Mesenchymal stem cell (in vitro differentiated cells and primary cell): ENCODE data around the gene NPAS3.

ENCODE experiments used
- DNase-seq: peaks from one replicate; pipeline ENCODE4 v3.0.0-alpha.2; 2013
- H2AFZ ChIP-seq: one replicate; pipeline ENCODE4 v1.6.1; 2013; ENCODE audit warnings: low read depth, mild to moderate bottlenecking, control low read depth, inconsistent platforms, low read length, moderate library complexity
- H2AK5ac ChIP-seq: 2 replicates; pipeline ENCODE4 v1.6.1; 2013; ENCODE audit warnings: low read length, moderate library complexity, mild to moderate bottlenecking, inconsistent platforms; ENCODE audit not compliant: severe bottlenecking
- H2BK120ac ChIP-seq: one replicate; pipeline ENCODE4 v1.6.1; 2013; ENCODE audit warnings: low read depth, mild to moderate bottlenecking, inconsistent platforms, low read length, moderate library complexity
- H2BK12ac ChIP-seq, 2 experiments: one replicate each; pipeline ENCODE4 v1.6.1; 2013; ENCODE audit warnings: inconsistent platforms in 2 of 2, low read length in 2 of 2, mild to moderate bottlenecking in 2 of 2, moderate library complexity in 2 of 2, control low read depth in 1 of 2
- H2BK15ac ChIP-seq: one replicate; pipeline ENCODE4 v1.6.1; 2013; ENCODE audit warnings: mild to moderate bottlenecking, low read depth, inconsistent platforms; ENCODE audit not compliant: poor library complexity, severe bottlenecking
- H2BK5ac ChIP-seq: 2 replicates; pipeline ENCODE4 v1.6.1; 2013; ENCODE audit warnings: low read depth, mild to moderate bottlenecking, low read length, control low read depth, inconsistent platforms; ENCODE audit not compliant: poor library complexity, severe bottlenecking
- H3K14ac ChIP-seq, 2 experiments: one replicate each; pipeline ENCODE4 v1.6.1; 2013; ENCODE audit warnings: inconsistent platforms in 2 of 2, low read length in 2 of 2, control low read depth in 1 of 2, mild to moderate bottlenecking in 1 of 2, moderate library complexity in 1 of 2
- H3K18ac ChIP-seq, 2 experiments: one replicate each; pipeline ENCODE4 v1.6.1; 2013; ENCODE audit warnings: inconsistent platforms in 2 of 2, low read length in 2 of 2, control low read depth in 1 of 2, low read depth in 1 of 2, mild to moderate bottlenecking in 1 of 2
- H3K23ac ChIP-seq, 2 experiments: one replicate each; pipeline ENCODE4 v1.6.1; 2013; ENCODE audit warnings: inconsistent platforms in 2 of 2, low read length in 2 of 2, mild to moderate bottlenecking in 2 of 2, moderate library complexity in 2 of 2, control low read depth in 1 of 2
- H3K27ac ChIP-seq: 2 replicates; pipeline ENCODE4 v1.5.1; 2013; ENCODE audit warnings: mild to moderate bottlenecking, moderate library complexity, low read length, control low read depth, inconsistent platforms; ENCODE audit not compliant: poor library complexity, severe bottlenecking
- H3K27me3 ChIP-seq, 2 experiments: 2 replicates each; pipeline versions ENCODE4 v1.6.1 to v1.7.0; 2013; ENCODE audit warnings: low read length in 2 of 2, mild to moderate bottlenecking in 2 of 2, moderate library complexity in 2 of 2, control low read depth in 1 of 2, inconsistent platforms in 1 of 2; ENCODE audit not compliant: control insufficient read depth in 1 of 2, insufficient read depth in 1 of 2
- H3K36me3 ChIP-seq, 2 experiments: 2 replicates each; pipeline versions ENCODE4 v1.6.1 to v1.7.0; 2013; ENCODE audit warnings: low read length in 2 of 2, control low read depth in 1 of 2, inconsistent platforms in 1 of 2, low read depth in 1 of 2, mild to moderate bottlenecking in 1 of 2; ENCODE audit not compliant: insufficient read depth in 2 of 2, control insufficient read depth in 1 of 2
- H3K4ac ChIP-seq, 2 experiments: one replicate each; pipeline ENCODE4 v1.6.1; 2013; ENCODE audit warnings: inconsistent platforms in 2 of 2, low read length in 2 of 2, mild to moderate bottlenecking in 2 of 2, moderate library complexity in 2 of 2, control low read depth in 1 of 2, low read depth in 1 of 2
- H3K4me1 ChIP-seq: 2 replicates; pipeline ENCODE4 v1.6.1; 2013; ENCODE audit warnings: low read depth, low read length, control low read depth; ENCODE audit not compliant: control insufficient read depth, insufficient read depth
- H3K4me2 ChIP-seq: 2 replicates; pipeline ENCODE4 v1.6.1; 2013; ENCODE audit warnings: low read length, mild to moderate bottlenecking, inconsistent platforms; ENCODE audit not compliant: poor library complexity, severe bottlenecking
- H3K4me3 ChIP-seq, 2 experiments: 2 replicates each; pipeline versions ENCODE4 v1.5.1 to v1.7.0; 2013; ENCODE audit warnings: low read length in 2 of 2, mild to moderate bottlenecking in 2 of 2, control low read depth in 1 of 2, low read depth in 1 of 2; ENCODE audit not compliant: insufficient read depth in 1 of 2
- H3K79me1 ChIP-seq: replicated peaks from 2 replicates; pipeline ENCODE4 v1.6.1; 2013; ENCODE audit warnings: mild to moderate bottlenecking, control low read depth, low read length, inconsistent platforms; ENCODE audit not compliant: poor library complexity, severe bottlenecking
- H3K9ac ChIP-seq: 2 replicates; pipeline ENCODE4 v1.7.0; 2013; ENCODE audit warnings: mild to moderate bottlenecking, low read length, moderate library complexity
- H3K9me3 ChIP-seq: 2 replicates; pipeline ENCODE4 v1.7.0; 2013; ENCODE audit warnings: mild to moderate bottlenecking, low read length; ENCODE audit not compliant: control insufficient read depth
- H4K8ac ChIP-seq: one replicate; pipeline ENCODE4 v1.6.1; 2013; ENCODE audit warnings: inconsistent platforms, mild to moderate bottlenecking, low read length, moderate library complexity
- H4K91ac ChIP-seq: one replicate; pipeline ENCODE4 v1.6.1; 2013; ENCODE audit warnings: mild to moderate bottlenecking, low read length, inconsistent platforms
- WGBS: methylation state at CpG from one replicate; pipeline ENCODE4 v1.1.7; 2013; ENCODE audit warnings: mixed read lengths; 5-methylcytosine and 5-hydroxymethylcytosine counted together

The NPAS3 gene

DNA sequence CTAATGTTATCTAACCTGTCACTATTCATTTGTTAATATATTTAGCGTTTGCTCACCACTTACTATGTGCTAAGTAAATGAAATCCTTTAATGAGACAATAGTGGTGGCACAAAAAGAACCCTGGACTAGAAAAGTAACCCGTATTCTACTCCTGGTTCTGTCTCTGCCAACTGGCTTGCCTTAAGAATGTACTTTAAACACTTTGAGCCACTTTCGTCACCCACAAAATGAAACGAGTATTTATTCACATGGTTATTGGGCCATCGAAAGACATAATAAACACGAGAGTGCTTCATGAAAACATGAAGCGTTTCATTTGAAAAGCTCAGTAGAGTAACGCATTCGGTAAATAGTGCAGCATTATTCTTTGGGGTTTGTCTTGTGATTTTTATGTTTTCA lies 757.5 kb downstream of the NPAS3 start:
- no peaks in the 10 kb centered on the region for H3K79me1 ChIP-seq
- no peak overlapping the region for H2AFZ ChIP-seq
- H3K27ac ChIP-seq, result no peak overlapping the region
- no peaks in the 10 kb centered on the region for H3K9me3 ChIP-seq
- H3K4me3 ChIP-seq, result no peak overlapping the region
- DNase-seq, result no peak
- no peak overlapping the region for H2BK15ac ChIP-seq
- H3K4me1 ChIP-seq, result peaks cover 1% of the 10 kb centered on the region
- no peak overlapping the region for H2BK5ac ChIP-seq
- no peaks in the 10 kb centered on the region for H3K36me3 ChIP-seq
- H3K9ac ChIP-seq, result no peak overlapping the region
- H3K4me2 ChIP-seq, result no peak overlapping the region
- no peaks in the 10 kb centered on the region for H3K27me3 ChIP-seq
- no peak overlapping the region for H2AK5ac ChIP-seq
- WGBS, result 97% methylated on average over 7 of the region's 9 CpGs
- no peak overlapping the region for H3K4ac ChIP-seq
- no peak overlapping the region for H4K91ac ChIP-seq
- no peak overlapping the region for H3K14ac ChIP-seq
- no peak overlapping the region for H2BK12ac ChIP-seq
- H4K8ac ChIP-seq, result no peak overlapping the region
- H3K23ac ChIP-seq, result no peak overlapping the region
- H2BK120ac ChIP-seq, result no peak overlapping the region
- no peak overlapping the region for H3K18ac ChIP-seq

DNA sequence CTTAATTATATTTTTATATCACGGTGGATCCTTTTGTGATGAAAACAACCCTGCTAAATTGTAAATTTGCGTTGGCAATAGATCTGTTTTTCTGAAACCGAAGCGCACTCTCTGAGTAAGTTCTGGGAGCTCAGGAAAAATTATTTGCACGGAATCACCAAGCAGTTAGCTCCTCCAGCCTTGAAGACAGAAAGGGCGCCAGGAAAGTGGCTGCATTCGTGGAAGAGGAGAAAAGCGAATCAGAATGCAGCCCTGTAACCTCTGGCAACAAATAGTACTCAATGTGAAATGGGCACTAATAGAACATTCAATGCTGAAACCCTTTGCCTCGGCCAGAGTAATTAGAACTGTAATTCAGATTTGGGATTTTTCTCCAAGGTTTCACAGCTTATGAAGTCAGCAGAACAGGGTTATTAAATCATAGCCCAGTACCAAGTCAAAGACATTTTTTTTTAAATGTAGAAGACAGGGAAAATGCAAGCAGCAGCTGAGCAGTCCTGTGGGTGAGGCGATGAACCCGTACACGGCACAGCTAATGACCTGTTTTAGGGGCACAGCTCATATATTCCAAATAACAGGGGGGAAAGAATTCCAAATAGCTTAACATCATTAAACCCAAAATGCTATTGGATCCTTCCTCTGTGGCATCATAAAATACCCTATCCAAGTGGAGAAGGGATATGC lies 760.8 kb downstream of the NPAS3 start:
- H2BK120ac ChIP-seq, result no peak overlapping the region
- H2BK5ac ChIP-seq, result peak overlapping the region; percentile 8
- H2BK15ac ChIP-seq, result no peak overlapping the region
- H3K9ac ChIP-seq, result no peak overlapping the region
- H3K27ac ChIP-seq, result no peak overlapping the region
- H3K4me2 ChIP-seq, result no peak overlapping the region
- no peaks in the 10 kb centered on the region for H3K36me3 ChIP-seq
- H2AFZ ChIP-seq, result no peak overlapping the region
- no peak overlapping the region for H3K23ac ChIP-seq
- H4K91ac ChIP-seq, result no peak overlapping the region
- H4K8ac ChIP-seq, result no peak overlapping the region
- no peaks in the 10 kb centered on the region for H3K9me3 ChIP-seq
- no peak for DNase-seq
- no peaks in the 10 kb centered on the region for H3K27me3 ChIP-seq
- no peak overlapping the region for H3K4ac ChIP-seq
- no peak overlapping the region for H2BK12ac ChIP-seq
- H2AK5ac ChIP-seq, result no peak overlapping the region
- 92% methylated on average over 10 of the region's 12 CpGs for WGBS
- no peak overlapping the region for H3K4me3 ChIP-seq
- no peak overlapping the region for H3K18ac ChIP-seq
- H3K14ac ChIP-seq, result no peak overlapping the region
- no peaks in the 10 kb centered on the region for H3K79me1 ChIP-seq
- H3K4me1 ChIP-seq, result no peaks in the 10 kb centered on the region

DNA sequence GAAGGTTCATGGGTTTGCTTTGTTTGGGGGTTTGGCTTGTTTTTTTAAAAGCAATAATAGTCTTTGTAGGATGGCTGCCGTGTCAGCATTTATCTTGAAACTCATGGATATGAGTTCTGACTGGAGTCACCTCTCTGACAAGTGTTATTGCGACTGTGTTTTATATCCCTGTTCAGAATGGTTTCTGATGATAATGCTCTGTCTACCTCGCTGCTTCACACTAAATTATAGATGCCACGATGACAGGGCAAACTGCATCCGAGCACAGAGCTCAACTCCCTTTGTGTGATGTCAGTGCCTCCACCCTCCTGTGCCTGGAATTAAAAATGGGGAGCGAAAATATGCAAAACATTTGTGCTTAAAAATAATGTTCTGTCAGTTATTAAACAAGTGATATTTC lies 761.4 kb downstream of the NPAS3 start:
- Histone ChIP-seq H3K27me3 (no peaks in the 10 kb centered on the region), H3K4me1 (no peaks in the 10 kb centered on the region), H3K4me2 (no peak overlapping the region), H3K36me3 (no peaks in the 10 kb centered on the region), H2AK5ac (no peak overlapping the region), H3K9me3 (no peaks in the 10 kb centered on the region), H3K27ac (no peak overlapping the region), H4K8ac (no peak overlapping the region), H2BK15ac (no peak overlapping the region), H2AFZ (no peak overlapping the region), H3K14ac (no peak overlapping the region), H2BK12ac (no peak overlapping the region), H3K4me3 (no peak overlapping the region), H2BK5ac (no peak overlapping the region), H3K23ac (no peak overlapping the region), H3K9ac (no peak overlapping the region), H3K79me1 (no peaks in the 10 kb centered on the region), H3K18ac (no peak overlapping the region), H2BK120ac (no peak overlapping the region), H4K91ac (no peak overlapping the region), H3K4ac (no peak overlapping the region)
- no peak for DNase-seq
- 93% methylated on average over 5 of the region's 6 CpGs for WGBS

DNA sequence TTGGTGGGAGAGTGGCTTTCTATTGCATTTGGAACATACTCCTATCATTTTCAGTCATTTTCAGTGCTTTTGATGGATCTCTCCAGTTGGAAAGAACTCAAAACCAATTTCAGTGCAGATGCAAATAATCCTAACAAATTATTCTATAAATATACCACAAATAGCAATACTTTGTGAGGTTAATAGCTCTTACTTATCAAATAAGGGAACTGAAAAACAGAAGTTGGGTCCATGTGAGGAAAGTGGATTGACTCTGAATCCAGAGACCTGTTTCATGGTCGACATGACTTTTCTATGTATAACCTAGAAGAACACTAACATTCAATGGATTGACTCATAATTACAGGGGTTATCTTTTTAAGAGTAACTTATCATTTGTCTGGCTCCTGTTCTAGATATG lies 763.6 kb downstream of the NPAS3 start:
- no peak overlapping the region for H3K18ac ChIP-seq
- no peaks in the 10 kb centered on the region for H3K4me1 ChIP-seq
- no peak for DNase-seq
- no peak overlapping the region for H3K4me2 ChIP-seq
- H2AFZ ChIP-seq, result no peak overlapping the region
- no peaks in the 10 kb centered on the region for H3K36me3 ChIP-seq
- no peaks in the 10 kb centered on the region for H3K9me3 ChIP-seq
- no peak overlapping the region for H3K14ac ChIP-seq
- no peaks in the 10 kb centered on the region for H3K27me3 ChIP-seq
- no peak overlapping the region for H4K8ac ChIP-seq
- H3K23ac ChIP-seq, result no peak overlapping the region
- H2BK12ac ChIP-seq, result no peak overlapping the region
- no peak overlapping the region for H3K27ac ChIP-seq
- H2BK5ac ChIP-seq, result no peak overlapping the region
- H3K4me3 ChIP-seq, result no peak overlapping the region
- H2AK5ac ChIP-seq, result no peak overlapping the region
- H2BK120ac ChIP-seq, result no peak overlapping the region
- no peak overlapping the region for H4K91ac ChIP-seq
- no peak overlapping the region for H3K4ac ChIP-seq
- no peaks in the 10 kb centered on the region for H3K79me1 ChIP-seq
- no peak overlapping the region for H2BK15ac ChIP-seq
- no peak overlapping the region for H3K9ac ChIP-seq
- WGBS, result no CpG with 5 or more reads among the region's 1 CpG
